ENCODE measurements around the gene TMSB10. TPM values are rescaled to one million over a fixed set of nuclear protein-coding genes. Genes with fewer than 3 reads are reported as not detected.

The TMSB10 gene
- total and polyA plus RNA-seq, 8 donors, result 504 to 5,821 (median 1,971) TPM

GRCh38 chr2:84919885-84920580, 14.6 kb downstream of the TMSB10 start:
- Histone ChIP-seq H3K4me3 (no peak overlapping the region), H3K27ac (peak overlapping the region in 4 of 5 donors; percentile 75 to 90 (median 76)), H3K4me1 (peaks cover 5 to 24% (median 8%) of the 10 kb centered on the region in 4 donors), H3K27me3 (no peaks in the 10 kb centered on the region), H3K36me3 (no peaks in the 10 kb centered on the region), H3K9me3 (no peaks in the 10 kb centered on the region)
- DNase-seq, result peak in 1 of 2 donors; percentile 76
- WGBS, 5 donors, result 39 to 59% (median 47%) methylated on average over 7 of the region's 7 CpGs
- intact Hi-C loops (cut with DNase I; ENCODE audit: low total_unique reads), result no loop called here
- TF ChIP-seq EP300 (IDR thresholded peaks at IDR 0.05) (no peak), CTCF (IDR thresholded peaks at IDR 0.05) (no peak), POLR2AphosphoS5 (IDR thresholded peaks at IDR 0.05) (peak; percentile 38 to 85 (median 70)), POLR2A (IDR thresholded peaks at IDR 0.05) (no peak)

- H3K4me1 ChIP-seq, result peaks cover 23 to 49% (median 28%) of the 10 kb centered on the region in 4 donors
- H3K27me3 ChIP-seq, result no peaks in the 10 kb centered on the region
- H3K9me3 ChIP-seq, result no peaks in the 10 kb centered on the region
- DNase-seq, result no peak
- H3K36me3 ChIP-seq, result no peaks in the 10 kb centered on the region
- no peak for TF ChIP-seq POLR2AphosphoS5 (IDR thresholded peaks at IDR 0.05)
- TF ChIP-seq POLR2A (IDR thresholded peaks at IDR 0.05), result no peak
- no peak for TF ChIP-seq EP300 (IDR thresholded peaks at IDR 0.05)
- no peak for TF ChIP-seq CTCF (IDR thresholded peaks at IDR 0.05)
- no peak overlapping the region for H3K4me3 ChIP-seq
- peak overlapping the region in 1 of 5 donors; percentile 78 for H3K27ac ChIP-seq
- intact Hi-C loops (cut with DNase I; ENCODE audit: low total_unique reads), result no loop called here
Observed at GRCh38 chr2:84923009-84923408, 17.6 kb downstream of the TMSB10 start.

- peak; percentile 33 to 53 for DNase-seq
- intact Hi-C loops (cut with DNase I; ENCODE audit: low total_unique reads), result no loop called here
- Histone ChIP-seq H3K27me3 (no peaks in the 10 kb centered on the region), H3K9me3 (no peaks in the 10 kb centered on the region), H3K36me3 (no peaks in the 10 kb centered on the region), H3K4me3 (no peak overlapping the region), H3K4me1 (peaks cover 23 to 49% (median 28%) of the 10 kb centered on the region in 4 donors), H3K27ac (peak overlapping the region in 4 of 5 donors; percentile 49 to 78 (median 56))
- WGBS, 5 donors, result 40 to 51% (median 49%) methylated on average over 9 of the region's 9 CpGs
- TF ChIP-seq POLR2A (IDR thresholded peaks at IDR 0.05) (no peak), CTCF (IDR thresholded peaks at IDR 0.05) (no peak), EP300 (IDR thresholded peaks at IDR 0.05) (no peak), POLR2AphosphoS5 (IDR thresholded peaks at IDR 0.05) (no peak)
Observed at GRCh38 chr2:84924173-84925106, 19.0 kb downstream of the TMSB10 start.

- no peak for DNase-seq
- intact Hi-C loops (cut with DNase I; ENCODE audit: low total_unique reads), result no loop called here
- WGBS, 5 donors, result 84 to 100% (median 96%) methylated on average over 2 of the region's 2 CpGs
- no peaks in the 10 kb centered on the region for H3K36me3 ChIP-seq
- TF ChIP-seq POLR2AphosphoS5 (IDR thresholded peaks at IDR 0.05), result no peak
- TF ChIP-seq EP300 (IDR thresholded peaks at IDR 0.05), result no peak
- TF ChIP-seq POLR2A (IDR thresholded peaks at IDR 0.05), result no peak
- TF ChIP-seq CTCF (IDR thresholded peaks at IDR 0.05), result no peak
- H3K4me3 ChIP-seq, result no peak overlapping the region
- H3K27me3 ChIP-seq, result no peaks in the 10 kb centered on the region
- peak overlapping the region; percentile 25 to 78 (median 46) for H3K27ac ChIP-seq
- peaks cover 16 to 43% (median 28%) of the 10 kb centered on the region in 4 donors for H3K4me1 ChIP-seq
- H3K9me3 ChIP-seq, result no peaks in the 10 kb centered on the region
Observed at GRCh38 chr2:84925336-84925723, 19.9 kb downstream of the TMSB10 start.

All from stomach (tissue), 9 donors.